ENCODE data around the gene TAF13. TPM values are rescaled to one million over a fixed set of nuclear protein-coding genes. Genes with fewer than 3 reads are reported as not detected.

TAF13 gene, protein sequence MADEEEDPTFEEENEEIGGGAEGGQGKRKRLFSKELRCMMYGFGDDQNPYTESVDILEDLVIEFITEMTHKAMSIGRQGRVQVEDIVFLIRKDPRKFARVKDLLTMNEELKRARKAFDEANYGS
- total RNA-seq, result 10 to 100 TPM; 18.5 to 19.0 TPM

DNA sequence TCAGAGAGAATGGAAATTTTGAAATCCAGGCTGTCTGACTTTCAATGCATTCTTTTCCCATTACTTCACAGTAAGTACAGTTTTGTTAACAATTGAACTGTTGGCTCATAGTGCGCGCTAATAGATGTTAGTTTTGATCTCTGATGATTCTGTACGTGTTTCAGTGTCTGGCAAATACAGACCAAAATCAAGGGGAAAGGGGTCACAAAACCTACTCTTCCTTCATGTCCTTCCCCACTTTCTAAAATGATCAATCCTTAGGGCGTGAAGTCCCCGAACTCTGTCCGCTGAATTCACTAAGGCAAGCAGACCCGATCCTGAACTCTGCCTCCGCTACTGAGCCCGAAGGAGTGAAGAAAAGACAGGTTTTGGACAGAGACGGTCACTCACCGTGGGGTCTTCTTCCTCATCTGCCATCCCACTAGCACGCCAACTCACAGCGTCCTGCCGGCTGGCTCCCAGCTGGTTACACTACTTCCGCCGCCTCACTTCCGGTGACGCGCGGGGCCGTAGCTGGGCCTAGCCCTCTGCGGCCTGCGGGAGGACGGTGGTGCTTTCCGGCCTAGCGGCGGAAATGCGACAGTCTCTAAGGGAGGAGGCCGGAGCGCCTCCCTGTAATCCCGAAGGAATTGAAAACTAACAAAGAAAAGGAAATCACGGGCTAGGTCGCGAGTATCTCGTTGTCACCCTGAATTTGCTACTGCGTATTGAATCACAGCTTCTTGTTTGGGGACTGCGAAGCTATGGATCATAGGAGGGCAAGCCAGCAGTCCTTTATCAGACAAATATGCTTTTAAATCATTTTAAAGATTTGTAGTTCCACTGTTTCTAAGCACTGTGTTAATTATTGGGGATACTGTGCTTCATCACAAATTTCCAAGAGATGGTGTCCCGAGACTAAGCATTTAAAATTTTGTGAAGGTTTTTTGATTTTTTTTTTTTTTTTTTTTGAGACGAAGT lies at the start of gene TAF13:
Gene TAF13, minus strand, starts transcription at position 473 of the 960 bp plus-strand sequence. Its CDS starts 56 bp downstream, at position 417.
- peak within 1 kb of the TSS; percentile 93 for H3K4me3 Mint-ChIP-seq
- H3K9me3 Mint-ChIP-seq, result no peaks in the 10 kb centered on the region
- ChIA-PET CTCF (interaction anchor here (0.7 to 2.7 kb wide), 6 partner anchors 11 to 37 kb away, joined by 3 to 11 read pairs (median 4); a partner anchor contains a TSS), POLR2A (interaction anchor here (1.5 to 2.7 kb wide), 2 partner anchors 15 to 24 kb away, joined by 4 to 14 read pairs; partner anchors contain the start of gene TMEM167B)
- H3K27ac Mint-ChIP-seq, result peak within 1 kb of the TSS; percentile 96
- intact Hi-C loops (cut with micrococcal nuclease), result no loop called here
- no peaks in the 10 kb centered on the region for H3K27me3 Mint-ChIP-seq
- H3K4me1 Mint-ChIP-seq (ENCODE audit: low read depth), result peaks cover 15% of the 10 kb centered on the region
- peaks cover 3% of the 10 kb centered on the region for H3K36me3 Mint-ChIP-seq (ENCODE audit: low read depth)
- ATAC-seq, result peak; percentile 99
- DNase-seq, result peak; percentile 92
- TF ChIP-seq, protein P1, sequence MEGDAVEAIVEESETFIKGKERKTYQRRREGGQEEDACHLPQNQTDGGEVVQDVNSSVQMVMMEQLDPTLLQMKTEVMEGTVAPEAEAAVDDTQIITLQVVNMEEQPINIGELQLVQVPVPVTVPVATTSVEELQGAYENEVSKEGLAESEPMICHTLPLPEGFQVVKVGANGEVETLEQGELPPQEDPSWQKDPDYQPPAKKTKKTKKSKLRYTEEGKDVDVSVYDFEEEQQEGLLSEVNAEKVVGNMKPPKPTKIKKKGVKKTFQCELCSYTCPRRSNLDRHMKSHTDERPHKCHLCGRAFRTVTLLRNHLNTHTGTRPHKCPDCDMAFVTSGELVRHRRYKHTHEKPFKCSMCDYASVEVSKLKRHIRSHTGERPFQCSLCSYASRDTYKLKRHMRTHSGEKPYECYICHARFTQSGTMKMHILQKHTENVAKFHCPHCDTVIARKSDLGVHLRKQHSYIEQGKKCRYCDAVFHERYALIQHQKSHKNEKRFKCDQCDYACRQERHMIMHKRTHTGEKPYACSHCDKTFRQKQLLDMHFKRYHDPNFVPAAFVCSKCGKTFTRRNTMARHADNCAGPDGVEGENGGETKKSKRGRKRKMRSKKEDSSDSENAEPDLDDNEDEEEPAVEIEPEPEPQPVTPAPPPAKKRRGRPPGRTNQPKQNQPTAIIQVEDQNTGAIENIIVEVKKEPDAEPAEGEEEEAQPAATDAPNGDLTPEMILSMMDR (IDR thresholded peaks at IDR 0.05), result no peak

DNA sequence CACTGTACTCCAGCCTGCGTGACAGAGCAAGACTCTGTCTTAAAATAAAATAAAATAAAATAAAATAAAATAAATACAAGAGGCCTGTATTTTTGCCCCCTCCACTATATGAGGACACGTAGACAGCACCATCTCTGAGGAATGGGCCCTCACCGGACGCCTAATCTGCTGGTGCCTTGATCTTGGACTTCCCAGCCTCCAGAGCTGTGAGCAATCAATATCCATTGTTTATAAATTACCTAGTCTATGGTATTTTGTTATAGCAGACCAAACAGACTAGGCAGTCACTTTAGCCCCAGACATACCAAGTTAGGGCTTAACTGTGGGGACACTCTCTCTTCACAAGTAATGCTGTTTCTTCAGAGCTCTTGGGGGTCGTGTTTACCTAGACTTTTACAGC lies 44.6 kb upstream of the TAF13 start:
- no peaks in the 10 kb centered on the region for H3K36me3 Mint-ChIP-seq (ENCODE audit: low read depth)
- H3K4me1 Mint-ChIP-seq (ENCODE audit: low read depth), result peaks cover 10% of the 10 kb centered on the region
- POLR2A ChIA-PET, result interaction anchor here (0.8 to 1.0 kb wide), 2 partner anchors 15 to 20 kb away, joined by 3 to 4 read pairs; no protein-coding TSS in a partner anchor
- DNase-seq (no peak), ATAC-seq (no peak)
- no peak overlapping the region for H3K27ac Mint-ChIP-seq
- CTCF ChIA-PET, result interaction anchor here (1.1 to 1.7 kb wide), 2 partner anchors 7 to 81 kb away, joined by 3 to 7 read pairs; a partner anchor contains a TSS
- TF ChIP-seq, protein P1 (IDR thresholded peaks at IDR 0.05), result no peak
- H3K9me3 Mint-ChIP-seq, result no peaks in the 10 kb centered on the region
- no peak overlapping the region for H3K4me3 Mint-ChIP-seq
- intact Hi-C loops (cut with micrococcal nuclease), result no loop called here
- H3K27me3 Mint-ChIP-seq, result no peaks in the 10 kb centered on the region

DNA sequence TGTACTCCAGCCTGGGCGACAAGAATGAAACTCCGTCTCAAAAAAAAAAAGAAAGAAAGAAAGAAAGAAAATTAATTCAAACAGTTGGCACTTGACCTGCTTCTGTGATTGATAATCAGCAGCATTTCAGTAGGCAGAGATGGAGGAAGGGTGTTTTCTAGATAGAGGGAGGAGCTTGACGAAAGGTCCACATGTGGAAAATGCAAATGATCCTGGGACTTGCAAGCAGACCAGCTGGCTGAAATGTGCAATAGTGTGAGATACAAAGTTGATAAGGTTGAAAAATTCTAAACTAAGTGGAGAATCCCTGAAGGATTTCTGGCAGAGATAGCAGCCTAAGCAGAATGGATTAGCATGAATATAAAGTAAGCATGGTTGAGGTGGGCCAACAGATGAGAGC lies 42.3 kb upstream of the TAF13 start:
- no peak overlapping the region for H3K27ac Mint-ChIP-seq
- no peaks in the 10 kb centered on the region for H3K36me3 Mint-ChIP-seq (ENCODE audit: low read depth)
- POLR2A ChIA-PET, result no interaction called here
- no peaks in the 10 kb centered on the region for H3K27me3 Mint-ChIP-seq
- TF ChIP-seq, protein P1 (IDR thresholded peaks at IDR 0.05), result no peak
- H3K4me3 Mint-ChIP-seq, result no peak overlapping the region
- H3K9me3 Mint-ChIP-seq, result no peaks in the 10 kb centered on the region
- no peak for ATAC-seq
- no peak for DNase-seq
- intact Hi-C loops (cut with micrococcal nuclease), result loop anchor here (10.0 kb wide), 3 partner anchors 153 to 307 kb away; partner anchors contain the start of genes CLCC1 and PSMA5
- CTCF ChIA-PET, result interaction anchor here (0.9 to 1.9 kb wide), 2 partner anchors 9 to 18 kb away, joined by 3 to 4 read pairs; no protein-coding TSS in a partner anchor
- H3K4me1 Mint-ChIP-seq (ENCODE audit: low read depth), result peaks cover 28% of the 10 kb centered on the region

DNA sequence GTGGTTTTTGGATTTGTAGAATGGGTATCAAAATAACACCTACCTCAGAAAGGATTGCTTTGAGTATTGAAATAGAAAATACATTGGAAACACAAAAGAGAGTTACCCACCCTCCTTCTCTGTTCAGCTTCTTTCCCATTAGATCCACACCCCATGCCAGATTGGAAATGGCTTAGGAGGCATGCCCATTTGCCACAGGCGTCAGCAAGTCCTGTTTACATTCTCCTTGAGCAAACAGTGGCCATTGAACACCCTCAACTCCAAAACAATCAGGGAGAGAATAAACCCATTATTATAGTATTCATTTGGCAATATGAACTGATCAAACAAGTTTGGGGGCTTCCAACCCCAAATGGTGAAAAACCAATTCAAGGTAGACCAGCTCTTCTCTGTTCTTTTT lies 40.5 kb upstream of the TAF13 start:
- Mint-ChIP-seq H3K4me3 (no peak overlapping the region), H3K9me3 (no peaks in the 10 kb centered on the region), H3K27ac (peak overlapping the region; percentile 85), H3K36me3 (ENCODE audit: low read depth) (no peaks in the 10 kb centered on the region), H3K27me3 (peaks cover 2% of the 10 kb centered on the region), H3K4me1 (ENCODE audit: low read depth) (peaks cover 34% of the 10 kb centered on the region)
- DNase-seq, result no peak
- ChIA-PET POLR2A (interaction anchor here (0.9 to 8.2 kb wide), 5 partner anchors 14 to 393 kb away, joined by 3 to 98 read pairs (median 3); partner anchors contain the start of gene AMIGO1), CTCF (interaction anchor here (0.9 to 8.7 kb wide), 3 partner anchors 18 to 89 kb away, joined by 3 to 95 read pairs (median 3); no protein-coding TSS in a partner anchor)
- TF ChIP-seq, protein P1 (IDR thresholded peaks at IDR 0.05), result no peak
- ATAC-seq, result no peak
- intact Hi-C loops (cut with micrococcal nuclease), result loop anchor here (10.0 kb wide), 3 partner anchors 151 to 309 kb away; partner anchors contain the start of genes CLCC1 and PSMA5
